Fibroblast of pulmonary artery (primary cell): ENCODE measurements around the gene ZCWPW2.

ENCODE experiments used
- DNase-seq: peaks from one replicate; pipeline ENCODE4 v3.0.0-alpha.2; 2010; ENCODE audit warnings: low read depth
- H3K4me3 ChIP-seq: replicated peaks from 2 replicates; pipeline ENCODE4 v1.5.1; 2011; ENCODE audit warnings: low read depth, mild to moderate bottlenecking, control low read depth, low read length, moderate library complexity
- CTCF ChIP-seq: IDR thresholded peaks from 2 replicates; pipeline ENCODE4 v1.5.1; 2011; ENCODE audit warnings: mild to moderate bottlenecking, control low read depth, low read length, inconsistent platforms; ENCODE audit errors: missing control alignments

ZCWPW2 gene, protein sequence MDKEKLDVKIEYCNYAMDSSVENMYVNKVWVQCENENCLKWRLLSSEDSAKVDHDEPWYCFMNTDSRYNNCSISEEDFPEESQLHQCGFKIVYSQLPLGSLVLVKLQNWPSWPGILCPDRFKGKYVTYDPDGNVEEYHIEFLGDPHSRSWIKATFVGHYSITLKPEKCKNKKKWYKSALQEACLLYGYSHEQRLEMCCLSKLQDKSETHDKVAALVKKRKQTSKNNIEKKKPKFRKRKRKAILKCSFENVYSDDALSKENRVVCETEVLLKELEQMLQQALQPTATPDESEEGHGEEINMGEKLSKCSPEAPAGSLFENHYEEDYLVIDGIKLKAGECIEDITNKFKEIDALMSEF

GRCh38 chr3:28348629-28349468 is at the start of gene ZCWPW2, which contains the start of gene AZI2:
TSS of gene ZCWPW2 (plus strand) at chr3:28348721. CDS start at chr3:28413069, 64,348 bp downstream.
TSS of gene AZI2 (minus strand) at chr3:28348824. CDS start at chr3:28340617, 8,207 bp downstream.
- peak within 1 kb of the TSS; percentile 85 for H3K4me3 ChIP-seq
- peak; percentile 97 for DNase-seq
- peak; percentile 14 for TF ChIP-seq CTCF

- no peak for TF ChIP-seq CTCF
- no peak overlapping the region for H3K4me3 ChIP-seq
- DNase-seq, result no peak
Measured at GRCh38 chr3:28299705-28300104, 48.8 kb upstream of the ZCWPW2 start.

GRCh38 chr3:28300345-28300962 is 48.1 kb upstream of the ZCWPW2 start:
- TF ChIP-seq CTCF, result no peak
- no peak overlapping the region for H3K4me3 ChIP-seq
- DNase-seq, result no peak

GRCh38 chr3:28301688-28302087 is 46.8 kb upstream of the ZCWPW2 start:
- TF ChIP-seq CTCF, result no peak
- H3K4me3 ChIP-seq, result no peak overlapping the region
- DNase-seq, result peak; percentile 14

- DNase-seq, result peak; percentile 66
- no peak for TF ChIP-seq CTCF
- H3K4me3 ChIP-seq, result no peak overlapping the region
Measured at GRCh38 chr3:28308196-28308595, 40.3 kb upstream of the ZCWPW2 start.

DNA sequence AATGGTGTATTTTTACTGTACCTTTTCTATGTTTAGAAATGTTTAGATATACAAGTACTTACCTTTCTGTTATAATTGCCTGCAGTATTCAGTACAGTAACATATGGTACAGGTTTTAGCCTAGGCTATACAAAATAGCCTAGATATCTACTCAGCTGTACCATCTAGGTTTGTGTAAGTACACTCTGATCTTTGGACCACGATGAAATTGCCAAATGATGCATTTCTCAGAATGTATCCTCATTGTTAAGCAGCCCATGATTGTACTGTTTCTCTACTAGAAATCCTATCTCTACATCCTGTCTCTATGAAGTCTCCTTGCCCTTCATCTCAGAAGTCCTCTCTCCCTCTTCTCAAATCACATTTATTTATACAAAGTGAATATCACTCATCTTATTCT is 32.8 kb upstream of the ZCWPW2 start:
- no peak for TF ChIP-seq CTCF
- DNase-seq, result no peak

More for the DNA sequence above, 32.8 kb upstream of the ZCWPW2 start:
- H3K4me3 ChIP-seq, result no peak overlapping the region
